HepG2 (cell line): ENCODE data around the gene CDC42EP5. TPM values are rescaled to one million over a fixed set of nuclear protein-coding genes. Genes with fewer than 3 reads are reported as not detected.

Experiments used
- ATAC-seq: fragments of 200-7000 bp; cut with Tn5 transposase; 3 replicates; pipeline ENCODE4 v1.9.1; 2020; ENCODE audit warnings: mild to moderate bottlenecking, moderate library complexity
- BruUV-seq: library from RNA; stranded (reverse); fragments of 400-500 nt; replicated peaks from 2 replicates; lab custom pipeline; 2021; lab: Mats Ljungman, UMichigan
- CTCF ChIA-PET: fragments of 300-600 bp; formaldehyde crosslinking; extraction: SDS; loops from one replicate; lab custom pipeline; 2021; ENCODE audit warnings: low total read pairs, inconsistent platforms, low intra/inter-chr PET ratio; lab: Yijun Ruan, JAX
- POLR2A ChIA-PET: fragments of 350-600 bp; sonication (Branson Sonifier 250); formaldehyde crosslinking; loops from one replicate; lab custom pipeline; 2020; ENCODE audit warnings: antibody characterized with exemption, inconsistent platforms; lab: Yijun Ruan, JAX
- DNase-seq: peaks from one replicate; pipeline ENCODE4 v3.0.0-alpha.2; 2015; ENCODE audit warnings: low spot score
- FAIRE-seq: peaks from 3 replicates; lab custom pipeline; 2011; peaks lifted over from hg19 to GRCh38; lab: Jason Lieb, UNC
- H2AFZ ChIP-seq: one replicate; pipeline ENCODE4 v1.6.1; 2011; ENCODE audit warnings: low read length, inconsistent platforms
- H3K27ac ChIP-seq: fragments of 300-600 bp; 3 replicates; pipeline ENCODE4 v1.8.0; 2011; ENCODE audit warnings: mixed run types, mild to moderate bottlenecking, mixed read lengths, low read length, inconsistent platforms; ENCODE audit not compliant: insufficient read depth; ENCODE audit errors: extremely low read length
- H3K27me3 ChIP-seq, 2 experiments: fragments of 200-600 bp in 1 of 2; 2 replicates in 1 of 2; 3 replicates in 1 of 2; pipeline versions ENCODE4 v1.6.0 to v1.8.0; 2011; ENCODE audit warnings: low read length in 2 of 2, mild to moderate bottlenecking in 2 of 2, moderate library complexity in 2 of 2, inconsistent platforms in 1 of 2; ENCODE audit not compliant: insufficient read depth in 2 of 2, control insufficient read depth in 1 of 2
- H3K36me3 ChIP-seq, 2 experiments: fragments of 200-600 bp in 1 of 2; replicated peaks in 1 of 2; 2 replicates in 1 of 2; 3 replicates in 1 of 2; pipeline versions ENCODE4 v1.5.1 to v1.8.0; 2011; ENCODE audit warnings: low read length in 2 of 2, inconsistent platforms in 1 of 2; ENCODE audit not compliant: insufficient read depth in 2 of 2, control insufficient read depth in 1 of 2
- H3K4me1 ChIP-seq: 2 replicates; pipeline ENCODE4 v1.5.1; 2012; ENCODE audit warnings: low read length, inconsistent platforms; ENCODE audit not compliant: insufficient read depth
- H3K4me2 ChIP-seq: 2 replicates; pipeline ENCODE4 v1.6.0; 2011; ENCODE audit warnings: low read depth, low read length, inconsistent platforms
- H3K4me3 ChIP-seq, 3 experiments: fragments of 200-600 bp in 1 of 3; sonication (generic), shearing (Covaris generic) in 1 of 3; replicated peaks in 1 of 3; 2 replicates each; pipeline ENCODE4 v1.5.1; 2011 to 2016; ENCODE audit warnings: low read length in 3 of 3, inconsistent platforms in 2 of 3, low read depth in 2 of 3, mild to moderate bottlenecking in 2 of 3, control low read depth in 1 of 3, mixed read lengths in 1 of 3; ENCODE audit not compliant: insufficient read depth in 1 of 3
- H3K79me2 ChIP-seq: one replicate; pipeline ENCODE4 v1.6.1; 2011; ENCODE audit warnings: low read length, inconsistent platforms; ENCODE audit not compliant: insufficient read depth
- H3K9ac ChIP-seq: 2 replicates; pipeline ENCODE4 v1.6.0; 2011; ENCODE audit warnings: mild to moderate bottlenecking, low read depth, low read length, inconsistent platforms; ENCODE audit not compliant: insufficient read depth
- H3K9me3 ChIP-seq: 2 replicates; pipeline ENCODE4 v1.5.1; 2012; ENCODE audit warnings: mild to moderate bottlenecking, low read length
- H4K20me1 ChIP-seq: 2 replicates; pipeline ENCODE4 v1.6.0; 2011; ENCODE audit warnings: inconsistent platforms, mild to moderate bottlenecking, low read length, moderate library complexity; ENCODE audit not compliant: insufficient read depth
- BRCA1 ChIP-seq: sonication (generic); formaldehyde crosslinking; IDR thresholded peaks from 2 replicates; pipeline ENCODE4 v1.4.0; 2020; ENCODE audit warnings: missing genetic modification reagents
- CBX2 ChIP-seq, 2 experiments: fragments of 200-600 bp in 1 of 2; sonication (generic); formaldehyde crosslinking in 1 of 2; IDR thresholded peaks; 2 replicates each; pipeline versions ENCODE4 v1.7.0 to v1.8.1; 2018 to 2022; ENCODE audit warnings: low read depth in 2 of 2, low read length in 1 of 2, mild to moderate bottlenecking in 1 of 2, missing genetic modification reagents in 1 of 2
- CREB1 ChIP-seq, 2 experiments: fragments of 450-650 bp in 1 of 2; IDR thresholded peaks; 2 replicates each; pipeline ENCODE4 v1.6.1; 2016 to 2017; ENCODE audit warnings: control low read depth in 1 of 2, mild to moderate bottlenecking in 1 of 2, missing compliant biosample characterization in 1 of 2, missing genetic modification characterization in 1 of 2
- FIP1L1 ChIP-seq: fragments of 200-400 bp; formaldehyde crosslinking; IDR thresholded peaks from 2 replicates; pipeline ENCODE4 v1.6.1; 2018; ENCODE audit warnings: low read depth, mild to moderate bottlenecking, low read length, moderate library complexity, borderline replicate concordance; ENCODE audit not compliant: insufficient read depth
- GFI1 ChIP-seq: sonication (generic); formaldehyde crosslinking; IDR thresholded peaks from 2 replicates; pipeline ENCODE4 v1.5.0; 2020; ENCODE audit warnings: missing genetic modification reagents, mild to moderate bottlenecking, borderline replicate concordance
- IRF9 ChIP-seq: sonication (generic); formaldehyde crosslinking; IDR thresholded peaks from 2 replicates; pipeline ENCODE4 v1.8.0; 2022; ENCODE audit warnings: missing genetic modification reagents, mild to moderate bottlenecking, borderline replicate concordance
- MYNN ChIP-seq: sonication (generic); formaldehyde crosslinking; IDR thresholded peaks from 2 replicates; pipeline ENCODE4 v1.4.0; 2020; ENCODE audit warnings: mild to moderate bottlenecking, low read depth, missing genetic modification reagents
- RNF219 ChIP-seq: sonication (generic); formaldehyde crosslinking; IDR thresholded peaks from 2 replicates; pipeline ENCODE4 v1.5.0; 2020; ENCODE audit warnings: mild to moderate bottlenecking, missing genetic modification reagents
- THAP8 ChIP-seq: sonication (generic); formaldehyde crosslinking; IDR thresholded peaks from 2 replicates; pipeline ENCODE4 v1.5.1; 2020; ENCODE audit warnings: missing genetic modification reagents, mild to moderate bottlenecking, borderline replicate concordance
- ZNF10 ChIP-seq: sonication (generic); formaldehyde crosslinking; IDR thresholded peaks from 2 replicates; pipeline ENCODE4 v1.4.0; 2020; ENCODE audit warnings: mild to moderate bottlenecking, low read depth, missing genetic modification reagents, borderline replicate concordance
- ZNF124 ChIP-seq: sonication (generic); formaldehyde crosslinking; IDR thresholded peaks from 2 replicates; pipeline ENCODE4 v1.4.0; 2020; ENCODE audit warnings: missing genetic modification reagents
- ZNF329 ChIP-seq: sonication (generic); formaldehyde crosslinking; IDR thresholded peaks from 2 replicates; pipeline ENCODE4 v1.9.0; 2021; ENCODE audit warnings: low read depth, mild to moderate bottlenecking, missing genetic modification reagents
- ZNF484 ChIP-seq: sonication (generic); formaldehyde crosslinking; IDR thresholded peaks from 2 replicates; pipeline ENCODE4 v1.5.1; 2020; ENCODE audit warnings: mild to moderate bottlenecking, low read depth, missing genetic modification reagents, borderline replicate concordance
- ZNF570 ChIP-seq: sonication (generic); formaldehyde crosslinking; IDR thresholded peaks from 2 replicates; pipeline ENCODE4 v1.4.0; 2020; ENCODE audit warnings: mild to moderate bottlenecking, missing genetic modification reagents, borderline replicate concordance
- WGBS: methylation state at CpG from one replicate; pipeline ENCODE4 v1.1.6; 2017; ENCODE audit warnings: low lambda C conversion rate; 5-methylcytosine and 5-hydroxymethylcytosine counted together
- in situ Hi-C: cut with HindIII; loops from 2 replicates; pipeline ENCODE4 v1.10.0; 2017; ENCODE audit warnings: low pct_unique_long_range_greater_than_20kb; ENCODE audit not compliant: extremely low pct_ligation_motif_present
- intact Hi-C: fragments of 100-400 bp; cut with micrococcal nuclease; formaldehyde crosslinking; loops from one replicate; pipeline ENCODE4 v1.10.0; 2022; ENCODE audit not compliant: unreplicated experiment
- polyA plus RNA-seq, 8 experiments: library from polyadenylated mRNA; depleted of rRNA in 3 of 8; stranded (reverse) in 7 of 8; unstranded in 1 of 8; fragments of >200 nt; fragmentation: Illumina TruSeq in 4 of 8; extraction: Trizol in 4 of 8; gene quantifications; 2 replicates each; pipeline versions ENCODE4 v1.2.1 to v1.2.3, GENCODE V29; 2011 to 2016; ENCODE audit warnings: low read depth in 4 of 8, missing spikeins in 1 of 8, mixed read lengths in 1 of 8; ENCODE audit not compliant: insufficient read depth in 1 of 8
- total RNA-seq, 5 experiments: library from RNA; depleted of rRNA; stranded (reverse); fragments of >200 nt; fragmentation: Illumina TruSeq; extraction: Trizol; gene quantifications; 2 replicates each; pipeline ENCODE4 v1.2.3, GENCODE V29; 2016; ENCODE audit warnings: low read depth in 1 of 5
- TF ChIP-seq, protein P1 (sequence below): sonication (generic); formaldehyde crosslinking; IDR thresholded peaks from 2 replicates; pipeline ENCODE4 v1.5.0; 2020; ENCODE audit warnings: mild to moderate bottlenecking, missing genetic modification reagents

The CDC42EP5 gene
- total and polyA plus RNA-seq, 2 of the 13 experiments (the other 11 are each of a cell fraction or from before 2014, with no cell fraction given): 0.41 to 1.6 TPM

- no peaks in the 10 kb centered on the region for H3K79me2 ChIP-seq
- H4K20me1 ChIP-seq: peaks cover 4% of the 10 kb centered on the region; the same call in 1 of the 2 replicates
- H3K27ac ChIP-seq: no peak overlapping the region
- H3K9ac ChIP-seq: no peak overlapping the region
- peaks cover 12% of the 10 kb centered on the region for H3K4me1 ChIP-seq
- POLR2A ChIA-PET: interaction anchor here (3.0 kb wide), 1 partner anchor 8 kb away, joined by 15 read pairs; the partner anchor contains the start of gene LENG8
- no peak overlapping the region for H3K4me3 ChIP-seq
- DNase-seq (no peak), FAIRE-seq (no peak), ATAC-seq (no peak)
- intact Hi-C loops: no loop called here
- H2AFZ ChIP-seq: no peak overlapping the region
- no peaks in the 10 kb centered on the region for H3K27me3 ChIP-seq
- CTCF ChIA-PET: no interaction called here
- H3K4me2 ChIP-seq: no peak overlapping the region
- peaks cover 1 to 3% of the 10 kb centered on the region in 2 experiments; a peak in 2 of 5 replicates for H3K36me3 ChIP-seq
- 91% methylated on average over 5 of the region's 5 CpGs for WGBS
- no peaks in the 10 kb centered on the region for H3K9me3 ChIP-seq
- in situ Hi-C loops: no loop called here
- BruUV-seq: no TSS peak
- TF ChIP-seq RNF219 (CRISPR knock-in tag) (no peak), ZNF10 (CRISPR knock-in tag) (no peak), ZNF124 (CRISPR knock-in tag) (no peak), FIP1L1 (no peak), ZNF570 (CRISPR knock-in tag) (no peak), GFI1 (CRISPR knock-in tag) (no peak), THAP8 (CRISPR knock-in tag) (no peak), ZNF329 (CRISPR knock-in tag) (no peak), CBX2 (IDR thresholded peaks at IDR 0.05; ENCODE audit: low read depth, low read length) (no peak), CBX2 (CRISPR knock-in tag; IDR thresholded peaks at IDR 0.05; ENCODE audit: low read depth) (no peak), CREB1 (IDR thresholded peaks at IDR 0.05) (no peak), CREB1 (CRISPR knock-in tag; IDR thresholded peaks at IDR 0.05) (no peak), BRCA1 (no peak), MYNN (no peak), ZNF484 (CRISPR knock-in tag) (no peak), IRF9 (CRISPR knock-in tag) (no peak)
- TF ChIP-seq, protein P1, sequence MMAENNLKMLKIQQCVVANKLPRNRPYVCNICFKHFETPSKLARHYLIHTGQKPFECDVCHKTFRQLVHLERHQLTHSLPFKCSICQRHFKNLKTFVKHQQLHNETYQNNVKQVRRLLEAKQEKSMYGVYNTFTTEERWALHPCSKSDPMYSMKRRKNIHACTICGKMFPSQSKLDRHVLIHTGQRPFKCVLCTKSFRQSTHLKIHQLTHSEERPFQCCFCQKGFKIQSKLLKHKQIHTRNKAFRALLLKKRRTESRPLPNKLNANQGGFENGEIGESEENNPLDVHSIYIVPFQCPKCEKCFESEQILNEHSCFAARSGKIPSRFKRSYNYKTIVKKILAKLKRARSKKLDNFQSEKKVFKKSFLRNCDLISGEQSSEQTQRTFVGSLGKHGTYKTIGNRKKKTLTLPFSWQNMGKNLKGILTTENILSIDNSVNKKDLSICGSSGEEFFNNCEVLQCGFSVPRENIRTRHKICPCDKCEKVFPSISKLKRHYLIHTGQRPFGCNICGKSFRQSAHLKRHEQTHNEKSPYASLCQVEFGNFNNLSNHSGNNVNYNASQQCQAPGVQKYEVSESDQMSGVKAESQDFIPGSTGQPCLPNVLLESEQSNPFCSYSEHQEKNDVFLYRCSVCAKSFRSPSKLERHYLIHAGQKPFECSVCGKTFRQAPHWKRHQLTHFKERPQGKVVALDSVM (CRISPR knock-in tag): no peak
Measured at GRCh38 chr19:54440641-54441040, 32.5 kb downstream of the CDC42EP5 start.
